HL-60 (cell line): ENCODE data around the gene CBLC.
"Not testable (repeated sequence)": the region's sequence is repeated elsewhere in the genome, so short reads cannot be mapped to it uniquely, and the experiment has no call there.

Experiments used
- CTCF ChIP-seq: IDR thresholded peaks from one replicate; pipeline ENCODE4 v1.5.1; 2011; ENCODE audit warnings: low read length, control low read depth, inconsistent platforms; ENCODE audit not compliant: insufficient read depth
- GABPA ChIP-seq: IDR thresholded peaks from 2 replicates; pipeline ENCODE4 v1.6.1; 2012; ENCODE audit warnings: low read depth
- POLR2AphosphoS5 ChIP-seq: IDR thresholded peaks from 2 replicates; pipeline ENCODE4 v1.6.1; 2012; ENCODE audit warnings: low read depth
- REST ChIP-seq: IDR thresholded peaks from 2 replicates; pipeline ENCODE4 v1.6.1; 2012; ENCODE audit warnings: low read depth; ENCODE audit not compliant: insufficient replicate concordance

- TF ChIP-seq CTCF, REST, POLR2AphosphoS5, GABPA: not testable (repeated sequence)
Measured at GRCh38 chr19:44772144-44772543, 5.5 kb upstream of the CBLC start.
